ENCODE measurements around the gene DCC. TPM values are rescaled to one million over a fixed set of nuclear protein-coding genes. Genes with fewer than 3 reads are reported as not detected.

DCC gene
- total RNA-seq, 2 donors from 2014 or later = 0.03 TPM; not detected in 1

GRCh38 chr18:52624702-52625101 is 284.7 kb downstream of the DCC start:
- no peak for DNase-seq
- no peak for ATAC-seq
- intact Hi-C loops (cut with DNase I) = no loop called here

GRCh38 chr18:52636536-52636935 is 296.5 kb downstream of the DCC start:
- intact Hi-C loops (cut with DNase I) = loop anchor here in 1 of 2 donors (10.0 kb wide), 1 partner anchor 62 kb away; no protein-coding TSS in a partner anchor
- ATAC-seq (no peak), DNase-seq (no peak)

GRCh38 chr18:52648201-52648600 is 308.2 kb downstream of the DCC start:
- no peak for DNase-seq
- ATAC-seq = no peak
- intact Hi-C loops (cut with DNase I) = no loop called here

GRCh38 chr18:52652391-52652790 is 312.4 kb downstream of the DCC start:
- intact Hi-C loops (cut with DNase I) = no loop called here
- ATAC-seq (no peak), DNase-seq (no peak)

GRCh38 chr18:52657043-52657805 is 317.2 kb downstream of the DCC start:
- intact Hi-C loops (cut with DNase I) = no loop called here
- no peak for ATAC-seq
- no peak for DNase-seq

- DNase-seq = no peak
- intact Hi-C loops (cut with DNase I) = no loop called here
- ATAC-seq = no peak
Observed at GRCh38 chr18:52667463-52668065, 327.6 kb downstream of the DCC start.

GRCh38 chr18:52670896-52671295 is 330.9 kb downstream of the DCC start:
- intact Hi-C loops (cut with DNase I) = no loop called here
- ATAC-seq (no peak), DNase-seq (no peak)

GRCh38 chr18:52678034-52678433 is 338.0 kb downstream of the DCC start:
- intact Hi-C loops (cut with DNase I) = no loop called here
- ATAC-seq = no peak

GRCh38 chr18:52678551-52678950 is 338.6 kb downstream of the DCC start:
- no peak for DNase-seq
- ATAC-seq = no peak
- intact Hi-C loops (cut with DNase I) = no loop called here

More at GRCh38 chr18:52678034-52678433, 338.0 kb downstream of the DCC start:
- DNase-seq = no peak

- intact Hi-C loops (cut with DNase I) = no loop called here
- no peak for DNase-seq
- no peak for ATAC-seq
Observed at GRCh38 chr18:52679354-52679753, 339.4 kb downstream of the DCC start.

- DNase-seq (no peak), ATAC-seq (no peak)
- intact Hi-C loops (cut with DNase I) = no loop called here
Observed at GRCh38 chr18:52682260-52682659, 342.3 kb downstream of the DCC start.

GRCh38 chr18:52685316-52685715 is 345.3 kb downstream of the DCC start:
- DNase-seq (no peak), ATAC-seq (no peak)
- intact Hi-C loops (cut with DNase I) = no loop called here

- ATAC-seq (no peak), DNase-seq (no peak)
- intact Hi-C loops (cut with DNase I) = no loop called here
Observed at GRCh38 chr18:52691841-52692240, 351.8 kb downstream of the DCC start.

GRCh38 chr18:52694804-52695203 is 354.8 kb downstream of the DCC start:
- DNase-seq = no peak
- no peak for ATAC-seq
- intact Hi-C loops (cut with DNase I) = no loop called here

- ATAC-seq = no peak
- intact Hi-C loops (cut with DNase I) = no loop called here
- no peak for DNase-seq
Observed at GRCh38 chr18:52700116-52700515, 360.1 kb downstream of the DCC start.

- ATAC-seq = no peak
- intact Hi-C loops (cut with DNase I) = no loop called here
Observed at GRCh38 chr18:52700816-52701215, 360.8 kb downstream of the DCC start.

GRCh38 chr18:52701219-52701935 is 361.4 kb downstream of the DCC start:
- intact Hi-C loops (cut with DNase I) = no loop called here
- no peak for DNase-seq
- ATAC-seq = no peak

More at GRCh38 chr18:52700816-52701215, 360.8 kb downstream of the DCC start:
- no peak for DNase-seq

- ATAC-seq (no peak), DNase-seq (no peak)
- intact Hi-C loops (cut with DNase I) = loop anchor here in 1 of 2 donors (10.0 kb wide), 1 partner anchor 59 kb away; no protein-coding TSS in a partner anchor
Observed at GRCh38 chr18:52715421-52715820, 375.4 kb downstream of the DCC start.

GRCh38 chr18:52715991-52716390 is 376.0 kb downstream of the DCC start:
- intact Hi-C loops (cut with DNase I) = loop anchor here in 1 of 2 donors (10.0 kb wide), 1 partner anchor 59 kb away; no protein-coding TSS in a partner anchor
- ATAC-seq (no peak), DNase-seq (no peak)

- intact Hi-C loops (cut with DNase I) = loop anchor here in 1 of 2 donors (10.0 kb wide), 1 partner anchor 58 kb away; no protein-coding TSS in a partner anchor
- ATAC-seq (no peak), DNase-seq (peak; percentile 16)
Observed at GRCh38 chr18:52716973-52717372, 377.0 kb downstream of the DCC start.
